PFSK-1 (cell line): ENCODE measurements around the gene MRI1.

ENCODE experiments used
- FOXP2 ChIP-seq: optimal IDR thresholded peaks from 2 replicates; pipeline ENCODE3; 2011; ENCODE audit warnings: borderline replicate concordance, control low read depth, inconsistent platforms; ENCODE audit not compliant: insufficient read depth; ENCODE audit errors: extremely low read length, extremely low read depth
- POLR2AphosphoS5 ChIP-seq: IDR thresholded peaks from 2 replicates; pipeline ENCODE4 v1.6.1; 2012; ENCODE audit warnings: low read depth, mild to moderate bottlenecking, control low read depth, low read length, moderate library complexity
- SIN3A ChIP-seq: IDR thresholded peaks from 2 replicates; pipeline ENCODE4 v1.6.1; 2012; ENCODE audit warnings: mild to moderate bottlenecking, low read length, moderate library complexity, borderline replicate concordance; ENCODE audit not compliant: insufficient read depth
- TAF1 ChIP-seq: IDR thresholded peaks from 2 replicates; pipeline ENCODE4 v1.6.1; 2012; ENCODE audit warnings: low read length, control low read depth, borderline replicate concordance; ENCODE audit not compliant: insufficient read depth
- TF ChIP-seq, protein P1 (sequence below), 2 experiments: IDR thresholded peaks; 2 replicates each; pipeline versions ENCODE4 v1.6.1 to v1.8.0; 2011 to 2012; ENCODE audit warnings: low read depth in 2 of 2, low read length in 2 of 2, control low read depth in 1 of 2, inconsistent platforms in 1 of 2, mild to moderate bottlenecking in 1 of 2, moderate library complexity in 1 of 2; ENCODE audit not compliant: insufficient read depth in 1 of 2

Gene MRI1

DNA sequence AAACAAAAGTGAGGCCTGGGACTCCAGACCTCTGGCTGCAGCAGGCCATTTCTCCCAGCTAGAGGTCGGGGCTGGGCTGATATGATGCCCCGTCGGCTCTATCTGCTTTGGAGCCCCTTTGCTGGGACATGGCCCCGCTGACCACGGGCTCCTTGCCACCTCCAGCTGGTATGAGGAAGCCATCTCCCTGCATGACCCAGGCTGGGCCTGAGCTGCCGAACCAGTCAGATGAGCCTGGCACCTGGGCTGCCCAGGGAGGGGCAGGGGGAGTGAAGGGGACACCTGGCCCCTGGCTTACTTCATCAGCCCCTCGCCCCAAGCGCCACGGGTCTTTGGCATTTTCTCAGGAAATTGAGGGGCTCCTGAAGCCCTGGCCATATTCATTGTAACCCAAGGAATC lies 38.7 kb downstream of the MRI1 start:
- no peak for TF ChIP-seq POLR2AphosphoS5
- TF ChIP-seq, protein P1, sequence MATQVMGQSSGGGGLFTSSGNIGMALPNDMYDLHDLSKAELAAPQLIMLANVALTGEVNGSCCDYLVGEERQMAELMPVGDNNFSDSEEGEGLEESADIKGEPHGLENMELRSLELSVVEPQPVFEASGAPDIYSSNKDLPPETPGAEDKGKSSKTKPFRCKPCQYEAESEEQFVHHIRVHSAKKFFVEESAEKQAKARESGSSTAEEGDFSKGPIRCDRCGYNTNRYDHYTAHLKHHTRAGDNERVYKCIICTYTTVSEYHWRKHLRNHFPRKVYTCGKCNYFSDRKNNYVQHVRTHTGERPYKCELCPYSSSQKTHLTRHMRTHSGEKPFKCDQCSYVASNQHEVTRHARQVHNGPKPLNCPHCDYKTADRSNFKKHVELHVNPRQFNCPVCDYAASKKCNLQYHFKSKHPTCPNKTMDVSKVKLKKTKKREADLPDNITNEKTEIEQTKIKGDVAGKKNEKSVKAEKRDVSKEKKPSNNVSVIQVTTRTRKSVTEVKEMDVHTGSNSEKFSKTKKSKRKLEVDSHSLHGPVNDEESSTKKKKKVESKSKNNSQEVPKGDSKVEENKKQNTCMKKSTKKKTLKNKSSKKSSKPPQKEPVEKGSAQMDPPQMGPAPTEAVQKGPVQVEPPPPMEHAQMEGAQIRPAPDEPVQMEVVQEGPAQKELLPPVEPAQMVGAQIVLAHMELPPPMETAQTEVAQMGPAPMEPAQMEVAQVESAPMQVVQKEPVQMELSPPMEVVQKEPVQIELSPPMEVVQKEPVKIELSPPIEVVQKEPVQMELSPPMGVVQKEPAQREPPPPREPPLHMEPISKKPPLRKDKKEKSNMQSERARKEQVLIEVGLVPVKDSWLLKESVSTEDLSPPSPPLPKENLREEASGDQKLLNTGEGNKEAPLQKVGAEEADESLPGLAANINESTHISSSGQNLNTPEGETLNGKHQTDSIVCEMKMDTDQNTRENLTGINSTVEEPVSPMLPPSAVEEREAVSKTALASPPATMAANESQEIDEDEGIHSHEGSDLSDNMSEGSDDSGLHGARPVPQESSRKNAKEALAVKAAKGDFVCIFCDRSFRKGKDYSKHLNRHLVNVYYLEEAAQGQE (IDR thresholded peaks at IDR 0.05; ENCODE audit: insufficient read depth in 1 of 2, low read depth in 2 of 2, low read length in 2 of 2), result no peak
- TF ChIP-seq FOXP2, result no peak
- no peak for TF ChIP-seq SIN3A
- TF ChIP-seq TAF1, result no peak

DNA sequence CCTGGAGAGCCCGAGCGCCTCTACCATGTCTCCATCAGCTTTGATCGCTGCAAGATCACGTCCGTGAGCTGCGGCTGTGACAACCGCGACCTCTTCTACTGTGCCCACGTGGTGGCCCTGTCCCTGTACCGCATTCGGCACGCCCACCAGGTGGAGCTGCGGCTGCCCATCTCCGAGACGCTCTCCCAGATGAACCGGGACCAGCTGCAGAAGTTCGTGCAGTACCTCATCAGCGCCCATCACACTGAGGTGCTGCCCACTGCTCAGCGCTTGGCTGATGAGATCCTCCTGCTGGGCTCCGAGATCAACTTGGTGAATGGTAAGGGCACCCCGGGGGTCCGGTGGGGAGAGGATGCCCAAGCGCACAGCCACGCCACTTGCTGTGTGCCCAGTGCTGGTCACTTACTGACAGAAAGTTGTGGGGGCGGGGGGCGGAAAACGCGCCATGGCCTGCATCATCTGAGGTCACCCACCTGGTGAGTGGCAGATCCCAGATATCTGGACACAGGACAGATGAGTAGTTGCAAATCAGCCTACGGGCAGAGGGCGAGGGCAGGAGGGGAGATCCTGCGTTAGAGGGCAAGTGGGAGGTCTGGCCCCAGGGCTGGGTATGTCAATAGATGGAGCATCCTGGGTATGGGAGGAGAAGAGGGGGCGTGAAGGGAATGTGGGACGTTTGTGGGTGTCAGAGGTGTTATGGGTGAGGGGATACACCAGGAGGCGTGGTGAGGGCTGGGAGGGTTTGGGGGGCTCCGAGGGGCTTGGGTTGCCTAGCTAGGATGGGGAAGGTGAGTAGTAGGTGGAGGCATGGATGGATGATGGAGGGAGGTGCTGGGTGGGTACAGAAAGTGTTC lies 40.7 kb downstream of the MRI1 start:
- TF ChIP-seq FOXP2 (no peak), SIN3A (no peak), POLR2AphosphoS5 (no peak), TAF1 (no peak)
- TF ChIP-seq, protein P1 (IDR thresholded peaks at IDR 0.05; ENCODE audit: insufficient read depth in 1 of 2, low read depth in 2 of 2, low read length in 2 of 2), result no peak

DNA sequence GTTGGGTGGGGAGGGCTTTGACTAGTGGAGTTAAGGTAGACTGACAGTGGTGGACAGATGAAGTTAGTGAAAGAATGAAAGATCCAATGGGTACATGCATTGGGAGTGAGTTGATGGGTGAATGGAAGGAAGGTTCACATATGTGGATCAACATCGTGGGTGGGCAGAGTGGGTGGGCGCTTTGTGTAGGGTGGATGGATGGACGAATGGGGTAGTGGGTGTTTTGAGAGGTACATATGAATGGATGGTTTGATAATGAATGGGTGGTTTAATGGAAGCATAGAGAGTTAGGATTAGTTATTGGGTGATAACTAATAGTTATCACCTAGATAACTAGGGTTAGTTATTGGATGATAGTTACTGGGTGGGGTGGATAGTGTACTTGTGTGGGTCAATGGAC lies 42.4 kb downstream of the MRI1 start:
- TF ChIP-seq, protein P1 (IDR thresholded peaks at IDR 0.05; ENCODE audit: insufficient read depth in 1 of 2, low read depth in 2 of 2, low read length in 2 of 2), result no peak
- TF ChIP-seq TAF1 (no peak), SIN3A (no peak), POLR2AphosphoS5 (no peak), FOXP2 (no peak)

DNA sequence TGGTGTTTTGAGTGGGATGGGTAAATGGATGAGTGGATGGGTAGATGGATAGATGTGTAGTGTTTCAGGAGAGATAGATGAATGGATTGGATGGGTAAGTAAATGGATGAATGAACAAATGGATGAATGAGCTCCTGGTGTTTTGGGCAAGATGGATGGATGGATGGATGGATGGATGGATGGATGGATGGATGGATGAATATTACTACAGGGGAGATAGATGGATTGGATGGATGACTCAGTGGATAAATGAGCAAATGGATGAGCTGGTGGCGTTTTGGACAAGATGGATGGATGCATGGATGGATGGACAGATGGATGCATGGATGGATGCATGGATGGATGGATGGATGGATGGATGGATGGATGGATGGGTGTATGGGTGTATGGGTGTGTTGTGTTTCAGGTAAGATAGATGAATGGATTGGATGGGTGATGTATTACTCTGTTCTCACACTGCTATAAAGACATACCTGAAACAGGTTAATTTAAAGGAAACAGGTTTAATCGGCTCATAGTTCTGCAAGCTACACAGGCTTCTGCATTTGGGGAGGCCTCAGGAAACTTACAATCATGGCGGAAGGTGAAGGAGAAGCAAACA lies 43.2 kb downstream of the MRI1 start:
- TF ChIP-seq POLR2AphosphoS5 (no peak), SIN3A (no peak), TAF1 (no peak), FOXP2 (no peak)
- TF ChIP-seq, protein P1 (IDR thresholded peaks at IDR 0.05; ENCODE audit: insufficient read depth in 1 of 2, low read depth in 2 of 2, low read length in 2 of 2), result no peak
